Keratinocyte (primary cell): ENCODE results near the gene MTMR2. TPM values are rescaled to one million over a fixed set of nuclear protein-coding genes. Genes with fewer than 3 reads are reported as not detected.

Source experiments
- DNase-seq: peaks from one replicate; pipeline ENCODE4 v3.0.0-alpha.2; 2011; ENCODE audit warnings: low read depth, missing footprints, low spot score
- FAIRE-seq: peaks from 2 replicates; lab custom pipeline; 2011; peaks lifted over from hg19 to GRCh38; lab: Jason Lieb, UNC
- H2AFZ ChIP-seq: 2 replicates; pipeline ENCODE4 v1.6.0; 2012; ENCODE audit warnings: low read length, control low read depth, inconsistent platforms; ENCODE audit not compliant: control insufficient read depth
- H3K27ac ChIP-seq: 2 replicates; pipeline ENCODE4 v1.5.1; 2011; ENCODE audit warnings: low read length; ENCODE audit not compliant: control insufficient read depth, insufficient read depth
- H3K27me3 ChIP-seq: 3 replicates; pipeline ENCODE4 v1.6.0; 2011; ENCODE audit warnings: low read length; ENCODE audit not compliant: control insufficient read depth, insufficient read depth; ENCODE audit errors: extremely low read depth
- H3K36me3 ChIP-seq, 2 experiments: 2 replicates in 1 of 2; 3 replicates in 1 of 2; pipeline ENCODE4 v1.5.1; 2011; ENCODE audit warnings: low read length in 2 of 2, mild to moderate bottlenecking in 1 of 2; ENCODE audit not compliant: control insufficient read depth in 2 of 2, insufficient read depth in 2 of 2; ENCODE audit errors: extremely low read depth in 1 of 2
- H3K4me1 ChIP-seq: 3 replicates; pipeline ENCODE4 v1.5.1; 2011; ENCODE audit warnings: low read length; ENCODE audit not compliant: control insufficient read depth, insufficient read depth; ENCODE audit errors: extremely low read depth
- H3K4me2 ChIP-seq: 3 replicates; pipeline ENCODE4 v1.6.0; 2011; ENCODE audit warnings: low read depth, low read length; ENCODE audit not compliant: control insufficient read depth, insufficient read depth; ENCODE audit errors: extremely low read depth
- H3K4me3 ChIP-seq, 3 experiments: fragments of 200-600 bp in 1 of 3; sonication (generic) in 1 of 3; 2 replicates in 2 of 3; 3 replicates in 1 of 3; pipeline ENCODE4 v1.5.1; 2011 to 2016; ENCODE audit warnings: low read length in 3 of 3, mild to moderate bottlenecking in 3 of 3, control low read depth in 2 of 3, inconsistent platforms in 1 of 3, low read depth in 1 of 3, mixed read lengths in 1 of 3, mixed run types in 1 of 3, moderate library complexity in 1 of 3; ENCODE audit not compliant: control insufficient read depth in 2 of 3, insufficient read depth in 2 of 3; ENCODE audit errors: extremely low read depth in 1 of 3
- H3K79me2 ChIP-seq: 2 replicates; pipeline ENCODE4 v1.6.0; 2012; ENCODE audit warnings: low read length; ENCODE audit not compliant: control insufficient read depth, insufficient read depth
- H3K9ac ChIP-seq: 3 replicates; pipeline ENCODE4 v1.6.0; 2011; ENCODE audit warnings: low read length; ENCODE audit not compliant: control insufficient read depth, insufficient read depth; ENCODE audit errors: extremely low read depth
- H3K9me1 ChIP-seq: 3 replicates; pipeline ENCODE4 v1.6.0; 2011; ENCODE audit warnings: low read length; ENCODE audit not compliant: control insufficient read depth, insufficient read depth; ENCODE audit errors: extremely low read depth
- H3K9me3 ChIP-seq: 2 replicates; pipeline ENCODE4 v1.5.1; 2012; ENCODE audit warnings: low read depth, low read length; ENCODE audit not compliant: control insufficient read depth
- H4K20me1 ChIP-seq: 3 replicates; pipeline ENCODE4 v1.6.0; 2011; ENCODE audit warnings: low read length; ENCODE audit not compliant: control insufficient read depth, insufficient read depth; ENCODE audit errors: extremely low read depth
- EZH2 ChIP-seq: IDR thresholded peaks from one replicate; pipeline ENCODE4 v1.6.1; 2012; ENCODE audit warnings: inconsistent platforms, mild to moderate bottlenecking, low read length, moderate library complexity
- dilution Hi-C: fragments of 300-500 bp; cut with MboI; formaldehyde crosslinking; loops from one replicate; pipeline ENCODE4 v1.7.0; 2020; ENCODE audit warnings: low sequenced_read_pairs; ENCODE audit not compliant: extremely low pct_ligation_motif_present
- polyA plus RNA-seq, 5 experiments: library from polyadenylated mRNA; depleted of rRNA in 3 of 5; stranded (reverse) in 3 of 5; stranded (forward) in 1 of 5; unstranded in 1 of 5; fragments of >200 nt; gene quantifications; 1 replicate in 1 of 5; 2 replicates in 3 of 5; 3 replicates in 1 of 5; pipeline versions ENCODE4 v1.2.1 to v1.2.3, GENCODE V29; 2011 to 2012; ENCODE audit warnings: missing spikeins in 2 of 5, low read depth in 1 of 5, low replicate concordance in 1 of 5
- TF ChIP-seq, protein P1 (sequence below), 3 experiments: IDR thresholded peaks in 1 of 3; conservative IDR thresholded peaks in 1 of 3; optimal IDR thresholded peaks in 1 of 3; 2 replicates in 2 of 3; 3 replicates in 1 of 3; pipeline versions ENCODE3 to v1.5.1; 2011; ENCODE audit warnings: low read length in 3 of 3, mild to moderate bottlenecking in 3 of 3, moderate library complexity in 2 of 3, control low read depth in 1 of 3, inconsistent platforms in 1 of 3; ENCODE audit not compliant: insufficient read depth in 2 of 3; ENCODE audit errors: extremely low read depth in 1 of 3

The MTMR2 gene
- polyA plus RNA-seq, 1 donor (not counting 4 experiments of a cell fraction or from before 2014, with no cell fraction given): 27.0 TPM

GRCh38 chr11:95937358-95937757 is 13.5 kb upstream of the MTMR2 start:
- no peaks in the 10 kb centered on the region for H4K20me1 ChIP-seq
- TF ChIP-seq EZH2: no peak
- TF ChIP-seq, protein P1, sequence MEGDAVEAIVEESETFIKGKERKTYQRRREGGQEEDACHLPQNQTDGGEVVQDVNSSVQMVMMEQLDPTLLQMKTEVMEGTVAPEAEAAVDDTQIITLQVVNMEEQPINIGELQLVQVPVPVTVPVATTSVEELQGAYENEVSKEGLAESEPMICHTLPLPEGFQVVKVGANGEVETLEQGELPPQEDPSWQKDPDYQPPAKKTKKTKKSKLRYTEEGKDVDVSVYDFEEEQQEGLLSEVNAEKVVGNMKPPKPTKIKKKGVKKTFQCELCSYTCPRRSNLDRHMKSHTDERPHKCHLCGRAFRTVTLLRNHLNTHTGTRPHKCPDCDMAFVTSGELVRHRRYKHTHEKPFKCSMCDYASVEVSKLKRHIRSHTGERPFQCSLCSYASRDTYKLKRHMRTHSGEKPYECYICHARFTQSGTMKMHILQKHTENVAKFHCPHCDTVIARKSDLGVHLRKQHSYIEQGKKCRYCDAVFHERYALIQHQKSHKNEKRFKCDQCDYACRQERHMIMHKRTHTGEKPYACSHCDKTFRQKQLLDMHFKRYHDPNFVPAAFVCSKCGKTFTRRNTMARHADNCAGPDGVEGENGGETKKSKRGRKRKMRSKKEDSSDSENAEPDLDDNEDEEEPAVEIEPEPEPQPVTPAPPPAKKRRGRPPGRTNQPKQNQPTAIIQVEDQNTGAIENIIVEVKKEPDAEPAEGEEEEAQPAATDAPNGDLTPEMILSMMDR (optimal IDR thresholded peaks at IDR 0.05 in 1 of 3, IDR thresholded peaks at IDR 0.05 in 1 of 3, conservative IDR thresholded peaks at IDR 0.05 in 1 of 3; ENCODE audit: extremely low read depth in 1 of 3, insufficient read depth in 2 of 3, low read length in 3 of 3): no peak
- no peak overlapping the region for H3K27ac ChIP-seq
- H3K4me1 ChIP-seq: no peaks in the 10 kb centered on the region
- no peaks in the 10 kb centered on the region for H3K36me3 ChIP-seq
- no peak overlapping the region for H3K4me2 ChIP-seq
- no peak overlapping the region for H3K9ac ChIP-seq
- H3K4me3 ChIP-seq: no peak overlapping the region
- H3K9me1 ChIP-seq: no peaks in the 10 kb centered on the region
- H3K9me3 ChIP-seq: no peaks in the 10 kb centered on the region
- FAIRE-seq: no peak
- H2AFZ ChIP-seq: no peak overlapping the region
- no peaks in the 10 kb centered on the region for H3K27me3 ChIP-seq
- no peak for DNase-seq
- dilution Hi-C loops: no loop called here
- H3K79me2 ChIP-seq: no peaks in the 10 kb centered on the region

DNA sequence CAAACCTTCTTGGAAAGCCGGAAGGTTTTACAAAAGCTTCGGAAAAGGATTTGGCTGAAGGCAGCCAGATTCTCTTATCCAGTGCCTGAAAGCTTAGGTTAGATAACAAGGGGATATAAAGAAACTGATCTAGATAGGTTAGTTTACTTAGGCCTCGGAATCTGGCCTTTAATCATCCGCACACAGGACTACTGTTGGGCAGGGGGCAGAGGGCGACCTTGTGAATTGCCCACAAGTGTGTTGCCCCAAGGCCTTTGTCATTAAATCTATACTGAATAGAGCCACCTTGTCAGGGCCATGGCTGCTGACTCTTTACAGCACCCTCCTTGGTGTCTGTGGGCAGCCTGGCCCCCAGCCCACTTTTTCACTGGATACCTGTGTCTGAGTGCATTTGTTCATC is 9.7 kb upstream of the MTMR2 start:
- H2AFZ ChIP-seq: no peak overlapping the region
- no peak for DNase-seq
- dilution Hi-C loops: no loop called here
- no peak overlapping the region for H3K9ac ChIP-seq
- FAIRE-seq: no peak
- H3K79me2 ChIP-seq: no peaks in the 10 kb centered on the region
- no peak overlapping the region for H3K27ac ChIP-seq
- no peaks in the 10 kb centered on the region for H3K4me1 ChIP-seq
- no peaks in the 10 kb centered on the region for H3K36me3 ChIP-seq
- no peak for TF ChIP-seq EZH2
- TF ChIP-seq, protein P1 (optimal IDR thresholded peaks at IDR 0.05 in 1 of 3, IDR thresholded peaks at IDR 0.05 in 1 of 3, conservative IDR thresholded peaks at IDR 0.05 in 1 of 3; ENCODE audit: extremely low read depth in 1 of 3, insufficient read depth in 2 of 3, low read length in 3 of 3): no peak
- H3K9me1 ChIP-seq: no peaks in the 10 kb centered on the region
- H3K4me2 ChIP-seq: no peak overlapping the region
- H3K9me3 ChIP-seq: no peaks in the 10 kb centered on the region
- H3K4me3 ChIP-seq: no peak overlapping the region
- H4K20me1 ChIP-seq: no peaks in the 10 kb centered on the region
- no peaks in the 10 kb centered on the region for H3K27me3 ChIP-seq
